GM19035 (cell line): Measurements from ENCODE around the gene PPP1R10.
"Not testable (repeated sequence)": the region's sequence is repeated elsewhere in the genome, so short reads cannot be mapped to it uniquely, and the experiment has no call there.

Source experiments
- ATAC-seq: cut with Tn5 transposase; IDR thresholded peaks from one replicate; pipeline ENCODE4 v1.9.1; 2021; ENCODE audit not compliant: unreplicated experiment

Gene PPP1R10

GRCh38 chr6:30616811-30617564, at the start of gene PPP1R10:
Gene PPP1R10 (minus strand): TSS chr6:30617243. CDS start chr6:30609944, 7,299 bp downstream.
- peak; percentile 83 for ATAC-seq

- not testable (repeated sequence) for ATAC-seq
Measured at GRCh38 chr6:30666300-30666699, 49.3 kb upstream of the PPP1R10 start.

DNA sequence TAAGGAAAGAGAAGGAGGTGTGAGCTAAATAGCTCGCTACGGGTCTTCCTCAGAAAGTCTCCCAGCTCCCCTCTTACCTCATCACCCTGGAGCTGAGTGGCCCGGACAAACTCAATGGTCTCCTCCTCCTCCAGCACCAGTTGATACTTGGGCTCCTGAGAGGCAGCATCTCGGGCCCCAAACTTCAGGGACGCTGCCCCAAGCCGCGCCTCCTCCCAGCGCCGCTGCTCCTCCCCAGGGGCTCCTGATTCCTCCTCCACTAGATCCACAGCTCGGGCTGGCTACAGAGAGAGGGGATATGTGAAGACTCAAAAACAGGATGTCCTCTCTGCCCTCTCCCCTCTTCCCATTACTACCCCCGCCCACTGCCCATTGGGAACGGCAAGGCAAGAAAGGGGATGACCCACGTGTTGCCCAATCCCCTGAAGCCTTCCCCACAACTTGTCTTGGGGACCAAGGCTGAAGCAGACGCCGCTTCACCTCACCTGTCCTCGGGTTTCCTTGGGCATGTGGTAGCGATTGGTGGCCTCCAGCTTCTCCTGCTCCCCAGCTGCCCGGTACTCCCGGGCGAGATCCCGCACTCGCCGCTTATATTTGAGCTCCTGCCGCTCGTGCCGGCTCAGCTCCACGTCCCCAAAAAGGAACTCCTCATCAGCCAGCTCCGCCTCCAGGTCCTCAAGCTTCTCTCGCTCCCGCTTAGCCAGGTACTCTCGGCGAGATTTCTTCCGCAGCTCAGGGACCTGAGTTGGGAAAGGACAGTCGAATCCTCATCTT, 48.1 kb upstream of the PPP1R10 start:
- ATAC-seq, result no peak

GRCh38 chr6:30657922-30658321, 40.9 kb upstream of the PPP1R10 start:
- not testable (repeated sequence) for ATAC-seq

DNA sequence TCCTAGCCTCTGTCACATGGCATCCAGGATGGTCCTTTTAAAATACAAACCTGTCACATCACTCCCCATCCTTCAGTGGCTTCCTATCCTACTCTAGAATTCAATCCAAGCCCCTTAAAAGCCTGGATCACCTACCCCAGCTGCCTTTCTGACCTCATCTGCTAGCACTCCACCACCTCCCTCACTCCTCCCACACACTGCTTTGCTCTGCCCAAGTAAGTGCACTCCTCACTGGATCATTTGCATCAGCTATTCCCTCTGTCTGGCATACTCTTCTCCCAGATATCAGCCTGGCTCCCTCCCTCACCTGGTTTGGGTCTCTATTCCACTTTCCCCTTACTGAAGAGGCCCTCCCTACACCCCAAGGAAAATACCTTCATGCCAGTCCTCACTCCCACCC, 40.4 kb upstream of the PPP1R10 start:
- no peak for ATAC-seq

DNA sequence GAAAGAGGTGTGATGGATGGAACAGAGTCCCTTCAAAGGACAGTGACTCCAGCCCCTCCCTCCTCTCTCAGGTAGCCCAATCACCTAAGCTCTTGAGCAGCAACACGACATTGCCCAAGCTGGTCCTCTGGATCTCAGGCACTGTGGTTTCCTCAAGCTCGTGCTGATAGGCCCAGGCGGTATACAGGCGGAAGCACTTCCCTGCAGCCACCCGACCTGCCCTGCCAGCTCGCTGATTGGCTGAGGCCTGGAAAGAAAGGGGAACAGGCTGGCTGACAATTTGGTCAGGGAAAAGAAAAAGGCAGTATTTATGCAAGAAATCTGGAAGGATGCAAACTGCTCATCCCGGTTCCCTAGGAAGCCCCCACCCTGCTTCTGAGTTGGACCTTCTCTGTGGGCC, 39.5 kb upstream of the PPP1R10 start:
- ATAC-seq, result no peak

GRCh38 chr6:30655743-30656094, 38.7 kb upstream of the PPP1R10 start:
- no peak for ATAC-seq

- no peak for ATAC-seq
Measured at GRCh38 chr6:30654798-30655742, 38.0 kb upstream of the PPP1R10 start.

- ATAC-seq, result no peak
Measured at GRCh38 chr6:30651143-30651542, 34.1 kb upstream of the PPP1R10 start.

DNA sequence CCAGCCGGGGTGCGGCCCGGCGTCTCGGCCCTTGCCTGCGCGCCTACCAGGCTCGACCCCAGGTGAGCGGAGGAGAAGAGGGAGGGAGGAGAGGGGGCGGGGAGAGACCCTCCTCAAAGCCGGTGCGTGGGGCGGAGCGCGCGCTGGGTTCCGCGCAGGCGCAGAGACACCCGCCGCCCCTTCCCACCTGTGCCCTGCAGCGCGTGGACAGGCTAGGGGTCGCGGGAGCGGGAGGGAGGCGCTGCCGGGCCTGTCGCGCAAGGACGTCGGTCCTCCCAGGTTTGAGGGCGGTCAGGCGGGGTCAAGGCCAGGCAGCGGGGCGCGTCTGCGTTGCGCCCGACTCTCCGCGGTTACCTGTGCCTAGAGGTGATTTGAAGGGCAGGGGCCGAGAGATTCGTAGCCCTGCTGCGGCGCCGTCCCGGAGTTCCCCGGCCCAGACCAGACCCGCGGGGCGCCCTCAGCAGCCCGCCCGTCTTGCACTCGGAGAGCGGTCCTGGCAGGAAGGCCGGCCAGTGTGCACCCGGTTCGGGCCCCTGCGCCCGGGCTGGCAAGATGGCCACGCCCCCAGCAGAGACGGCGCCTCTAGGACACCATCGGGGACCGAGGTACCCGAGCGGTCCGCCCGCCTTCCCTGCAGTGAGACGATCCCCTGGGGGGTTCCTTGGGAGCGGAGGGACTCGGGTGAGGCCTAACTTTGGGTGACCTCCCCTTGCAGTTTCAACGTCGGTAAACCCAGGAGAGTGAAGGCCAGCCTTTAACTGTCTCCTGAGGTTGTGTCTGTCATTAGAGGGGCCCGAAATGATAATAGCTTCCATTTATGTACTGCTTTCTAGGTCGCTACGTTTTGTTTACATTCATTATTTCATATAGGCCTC, 30.4 kb upstream of the PPP1R10 start:
- peak; percentile 64 for ATAC-seq

- peak; percentile 53 for ATAC-seq
Measured at GRCh38 chr6:30646450-30647241, 29.6 kb upstream of the PPP1R10 start, which contains the start of gene C6orf136. Gene C6orf136 (plus strand): TSS chr6:30647133. CDS start chr6:30647232, 99 bp downstream.

DNA sequence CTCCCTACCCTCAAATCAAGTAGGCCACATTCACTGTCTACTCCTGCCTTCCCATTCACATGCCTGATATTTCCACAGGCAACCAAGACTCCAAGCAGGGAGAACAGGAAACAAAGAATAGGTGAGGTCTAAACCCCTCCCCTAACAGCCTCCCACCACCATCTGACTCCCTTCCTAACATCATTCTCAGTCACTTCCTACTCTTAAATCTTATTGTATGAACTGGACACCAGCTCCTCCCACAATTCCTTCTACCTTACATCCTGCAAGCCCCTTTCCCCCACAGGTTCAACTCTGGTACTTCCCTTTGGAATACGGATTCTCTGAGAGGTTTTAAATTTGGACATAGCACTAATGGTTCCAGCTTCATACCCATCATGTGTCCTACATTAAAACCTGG, 28.9 kb upstream of the PPP1R10 start:
- no peak for ATAC-seq

- no peak for ATAC-seq
Measured at GRCh38 chr6:30644769-30645168, 27.7 kb upstream of the PPP1R10 start.

GRCh38 chr6:30643656-30644055, 26.6 kb upstream of the PPP1R10 start:
- no peak for ATAC-seq

DNA sequence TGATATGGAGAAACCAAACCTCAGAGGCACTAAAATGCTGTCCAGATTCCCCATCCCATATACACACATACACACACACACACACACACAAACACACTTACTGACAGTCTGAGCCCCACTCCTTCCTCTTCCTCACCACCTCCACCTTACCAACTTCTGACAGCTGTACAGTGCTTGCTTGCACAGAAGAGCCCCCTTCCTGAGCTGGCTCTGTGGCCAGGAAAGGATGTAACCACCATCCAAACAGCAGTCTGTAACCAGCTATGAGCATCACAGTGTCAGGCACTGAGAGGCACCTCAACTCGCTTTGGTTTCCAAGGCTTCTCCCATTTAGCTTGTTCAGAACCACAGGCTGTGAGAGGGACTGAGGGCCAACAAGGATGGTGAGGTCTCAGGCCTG, 24.0 kb upstream of the PPP1R10 start:
- no peak for ATAC-seq

- no peak for ATAC-seq
Measured at GRCh38 chr6:30640481-30640880, 23.4 kb upstream of the PPP1R10 start.

DNA sequence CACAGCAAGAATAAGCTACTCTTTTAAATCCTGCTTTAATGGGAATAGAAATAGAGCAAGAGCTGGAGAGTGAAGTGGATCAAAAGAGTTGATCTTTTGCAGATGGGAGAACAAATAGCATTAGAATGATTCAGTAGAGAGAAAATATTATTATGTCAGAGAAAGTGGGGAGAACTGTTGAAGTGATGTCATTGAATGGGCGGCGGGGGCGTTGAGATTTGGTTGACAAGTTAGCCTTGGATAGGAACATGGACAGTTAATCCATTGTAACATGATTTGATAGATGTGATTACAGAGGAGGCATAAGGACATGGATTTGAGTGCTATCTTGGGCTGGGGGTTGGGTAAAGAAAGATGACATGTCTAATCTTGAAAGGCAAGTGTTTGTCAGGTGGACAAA, 18.8 kb upstream of the PPP1R10 start:
- no peak for ATAC-seq

- peak; percentile 80 for ATAC-seq
Measured at GRCh38 chr6:30626484-30627366, 9.7 kb upstream of the PPP1R10 start, which contains the start of gene ATAT1. Gene ATAT1 (plus strand): TSS chr6:30626874.
